HEK293 (cell line): ENCODE measurements around the gene OR2G6.
"Not testable (repeated sequence)": the region's sequence is repeated elsewhere in the genome, so short reads cannot be mapped to it uniquely, and the experiment has no call there.

Source experiments
- CTCF ChIA-PET: fragments of 350-600 bp; formaldehyde crosslinking; extraction: SDS; loops from one replicate; lab custom pipeline; 2021; ENCODE audit warnings: antibody characterized with exemption; lab: Yijun Ruan, JAX
- POLR2A ChIA-PET: fragments of 300-600 bp; formaldehyde crosslinking; extraction: SDS; loops from one replicate; lab custom pipeline; 2020; ENCODE audit warnings: antibody characterized with exemption, inconsistent platforms; lab: Yijun Ruan, JAX
- H3K27ac ChIP-seq: fragments of 200-500 bp; sonication (Bioruptor generic); 2 replicates; pipeline ENCODE4 v1.5.1; 2014; ENCODE audit warnings: low read depth, low read length, control low read depth, inconsistent platforms; ENCODE audit errors: extremely low read depth
- H3K36me3 ChIP-seq, 2 experiments: fragments of 200-500 bp in 1 of 2; sonication (Bioruptor generic) in 1 of 2; 1 replicate in 1 of 2; 2 replicates in 1 of 2; pipeline ENCODE4 v1.5.1; 2014 to 2017; ENCODE audit warnings: inconsistent platforms in 2 of 2, low read length in 2 of 2; ENCODE audit not compliant: control insufficient read depth in 2 of 2, insufficient read depth in 1 of 2
- H3K4me1 ChIP-seq: fragments of 200-500 bp; sonication (Bioruptor generic); 2 replicates; pipeline ENCODE4 v1.5.1; 2014; ENCODE audit warnings: mild to moderate bottlenecking, low read length, inconsistent platforms; ENCODE audit not compliant: control insufficient read depth, insufficient read depth
- H3K4me3 ChIP-seq: 2 replicates; pipeline ENCODE4 v1.5.1; 2011; ENCODE audit warnings: low read depth, mild to moderate bottlenecking, control low read depth, low read length, moderate library complexity
- H3K9me3 ChIP-seq: fragments of 200-500 bp; sonication (Bioruptor generic); 2 replicates; pipeline ENCODE4 v1.5.1; 2014; ENCODE audit warnings: low read depth, low read length, inconsistent platforms; ENCODE audit not compliant: control insufficient read depth, insufficient read depth
- IKZF3 ChIP-seq: fragments of 450-650 bp; IDR thresholded peaks from 2 replicates; pipeline ENCODE4 v1.5.0; 2018; ENCODE audit warnings: missing biosample characterization, mild to moderate bottlenecking, missing genetic modification characterization, moderate library complexity
- ZNF776 ChIP-seq: fragments of 450-650 bp; formaldehyde crosslinking; IDR thresholded peaks from 2 replicates; pipeline ENCODE4 v1.5.0; 2017; ENCODE audit warnings: missing biosample characterization, missing genetic modification characterization, borderline replicate concordance
- ZNF792 ChIP-seq: fragments of 450-650 bp; formaldehyde crosslinking; IDR thresholded peaks from 2 replicates; pipeline ENCODE4 v1.5.1; 2016; ENCODE audit warnings: missing biosample characterization, missing genetic modification characterization
- ZSCAN4 ChIP-seq: fragments of 450-650 bp; formaldehyde crosslinking; IDR thresholded peaks from 2 replicates; pipeline ENCODE4 v1.5.1; 2017; ENCODE audit warnings: missing biosample characterization, missing genetic modification characterization

The OR2G6 gene

GRCh38 chr1:248507773-248508172, at the start of gene OR2G6:
TSS of gene OR2G6 (plus strand) at chr1:248508073. CDS start at chr1:248521647, 13,574 bp downstream.
- POLR2A ChIA-PET, H3K9me3 ChIP-seq, CTCF ChIA-PET, H3K36me3 ChIP-seq, H3K27ac ChIP-seq, H3K4me3 ChIP-seq, H3K4me1 ChIP-seq: not testable (repeated sequence)

DNA sequence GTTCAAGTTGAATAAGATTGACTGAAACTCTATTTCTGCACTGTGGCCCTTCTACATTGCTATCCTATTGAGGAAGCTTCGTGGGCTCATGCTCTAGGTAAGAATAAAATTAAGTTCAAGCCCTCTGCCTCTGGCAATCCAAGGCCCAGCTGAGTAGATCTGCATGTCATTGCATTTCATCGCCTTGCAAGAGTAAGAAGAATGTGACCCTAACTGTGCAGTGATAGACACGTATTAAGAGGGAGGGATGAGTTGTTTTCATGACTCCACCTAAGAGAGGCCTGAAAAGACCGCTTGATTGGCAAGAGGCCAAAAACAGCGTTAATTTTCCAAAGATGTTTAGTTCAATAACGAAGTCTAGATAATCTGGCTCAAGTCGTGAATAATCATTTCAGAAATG, 48.8 kb upstream of the OR2G6 start:
- H3K27ac ChIP-seq, CTCF ChIA-PET, H3K9me3 ChIP-seq, H3K4me1 ChIP-seq, H3K4me3 ChIP-seq, H3K36me3 ChIP-seq, POLR2A ChIA-PET: not testable (repeated sequence)

DNA sequence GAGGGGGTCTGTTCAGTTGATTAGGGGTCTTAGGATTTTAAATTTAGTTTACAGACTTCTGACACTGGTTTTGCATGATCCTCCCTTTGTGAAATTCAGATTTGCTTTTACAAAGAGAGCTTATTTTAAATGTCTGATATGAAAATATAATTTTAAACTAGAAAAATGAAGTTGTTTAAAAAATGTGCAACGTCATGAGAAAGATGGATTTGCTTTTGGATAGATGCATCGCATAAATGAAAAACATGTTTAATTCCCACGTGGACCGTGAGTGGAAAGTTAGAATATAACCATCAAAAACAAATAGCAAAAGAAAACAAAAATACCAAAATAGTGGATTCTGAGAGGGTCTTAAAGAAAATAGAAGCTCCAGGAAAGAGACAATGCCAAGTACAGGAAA, 36.7 kb upstream of the OR2G6 start:
- no peak overlapping the region for H3K27ac ChIP-seq
- ChIA-PET POLR2A (no interaction called here), CTCF (no interaction called here)
- H3K4me1 ChIP-seq = no peaks in the 10 kb centered on the region
- no peak overlapping the region for H3K4me3 ChIP-seq
- no peaks in the 10 kb centered on the region for H3K9me3 ChIP-seq
- H3K36me3 ChIP-seq = no peaks in the 10 kb centered on the region
- TF ChIP-seq ZNF776 (tag by site-specific recombination) (no peak), ZNF792 (no peak), IKZF3 (tag by site-specific recombination) (no peak), ZSCAN4 (no peak)

DNA sequence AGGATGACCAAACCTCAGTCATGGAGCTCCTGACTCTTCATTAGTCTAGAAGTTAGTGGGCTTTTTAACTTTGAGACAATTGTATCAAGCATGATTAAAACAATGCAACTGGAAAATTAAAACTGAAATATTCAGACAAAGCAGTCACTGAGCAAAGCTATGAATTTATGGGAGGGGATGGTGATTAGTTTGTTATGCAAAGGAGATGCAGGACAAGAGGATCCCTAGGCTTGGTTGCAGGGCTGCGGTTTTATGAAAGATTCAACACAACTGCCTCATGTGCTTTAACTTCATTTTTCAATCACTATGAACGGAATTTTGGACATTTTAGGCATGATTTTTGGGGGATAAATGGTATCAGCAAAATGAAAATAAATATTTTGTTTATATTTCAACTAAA, 35.8 kb upstream of the OR2G6 start:
- H3K9me3 ChIP-seq, H3K36me3 ChIP-seq, H3K4me3 ChIP-seq, POLR2A ChIA-PET, H3K4me1 ChIP-seq, CTCF ChIA-PET, H3K27ac ChIP-seq: not testable (repeated sequence)

DNA sequence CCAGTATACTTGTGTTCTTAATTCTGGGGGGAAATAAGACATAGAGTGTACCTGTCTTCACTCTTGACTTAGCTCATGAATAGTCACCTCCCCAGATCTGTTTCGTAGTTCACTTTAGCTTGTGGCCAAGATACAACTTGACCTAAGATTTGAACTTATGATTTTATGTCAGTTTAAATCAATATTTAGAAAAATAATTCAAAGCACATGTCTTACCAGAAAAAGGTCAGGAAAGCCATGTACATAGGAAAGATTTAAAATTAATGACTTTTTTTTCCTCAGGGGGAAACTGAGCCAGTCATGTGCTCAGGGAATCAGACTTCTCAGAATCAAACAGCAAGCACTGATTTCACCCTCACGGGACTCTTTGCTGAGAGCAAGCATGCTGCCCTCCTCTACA, 34.8 kb upstream of the OR2G6 start, which contains the start of gene OR2T3:
Gene OR2T3 (plus strand): TSS at position 301 of the 400 bp plus-strand sequence. CDS start 0 bp downstream, at position 301.
- H3K9me3 ChIP-seq, H3K4me1 ChIP-seq, H3K4me3 ChIP-seq, CTCF ChIA-PET, H3K36me3 ChIP-seq, H3K27ac ChIP-seq, POLR2A ChIA-PET: not testable (repeated sequence)

DNA sequence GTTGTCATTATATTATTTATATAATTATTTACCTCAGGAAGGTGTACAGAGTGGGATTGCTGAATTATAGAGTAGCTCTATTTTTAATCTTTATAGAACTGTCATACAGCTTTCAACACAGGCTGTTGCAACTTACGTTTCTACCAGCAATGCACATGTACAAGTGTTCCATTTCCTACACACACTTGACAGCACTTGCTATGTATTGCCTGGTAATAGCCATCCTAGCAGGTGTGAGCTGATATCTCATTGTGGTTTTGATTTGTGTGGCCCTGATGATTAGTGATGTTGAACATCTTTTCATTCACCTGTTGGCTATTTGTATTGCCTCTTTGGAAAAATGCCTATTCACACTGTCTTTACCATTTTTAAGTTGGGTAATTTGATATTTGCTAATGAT, 32.2 kb upstream of the OR2G6 start:
- CTCF ChIA-PET, POLR2A ChIA-PET: not testable (repeated sequence)

GRCh38 chr1:248481686-248482579, 25.9 kb upstream of the OR2G6 start:
- H3K9me3 ChIP-seq, H3K27ac ChIP-seq, H3K4me1 ChIP-seq, CTCF ChIA-PET, H3K36me3 ChIP-seq, POLR2A ChIA-PET, H3K4me3 ChIP-seq: not testable (repeated sequence)

More for the DNA sequence above, 32.2 kb upstream of the OR2G6 start:
- H3K27ac ChIP-seq, H3K4me3 ChIP-seq, H3K36me3 ChIP-seq, H3K4me1 ChIP-seq, H3K9me3 ChIP-seq: not testable (repeated sequence)

GRCh38 chr1:248488289-248488688, 19.6 kb upstream of the OR2G6 start, which contains the start of gene OR2T5:
TSS of gene OR2T5 (plus strand) at chr1:248488589. CDS start at chr1:248488589, 0 bp downstream.
- POLR2A ChIA-PET, H3K9me3 ChIP-seq, H3K36me3 ChIP-seq, H3K4me1 ChIP-seq, CTCF ChIA-PET, H3K4me3 ChIP-seq, H3K27ac ChIP-seq: not testable (repeated sequence)

DNA sequence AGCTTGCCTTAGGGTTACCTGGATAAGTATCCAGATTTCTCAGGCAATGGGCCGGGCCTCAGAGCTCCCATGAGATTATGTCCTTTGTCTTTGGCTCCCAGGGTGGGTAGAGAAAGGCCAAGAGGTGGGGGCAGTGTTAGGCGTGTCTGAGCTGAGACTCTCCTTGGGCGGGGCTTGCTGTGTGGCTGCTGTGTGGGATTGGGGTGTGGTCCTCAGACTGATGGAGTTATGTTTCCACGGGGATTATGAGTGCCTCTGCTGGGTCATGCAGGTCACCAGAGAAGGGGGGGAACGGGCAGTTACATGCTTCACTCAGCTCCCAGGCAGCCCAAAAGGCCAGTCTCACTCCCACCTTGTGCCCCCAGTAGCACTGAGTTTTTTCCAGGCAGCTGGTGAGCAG, 11.2 kb upstream of the OR2G6 start:
- POLR2A ChIA-PET, H3K27ac ChIP-seq, H3K36me3 ChIP-seq, H3K4me3 ChIP-seq, H3K4me1 ChIP-seq, H3K9me3 ChIP-seq, CTCF ChIA-PET: not testable (repeated sequence)
